Ovary (tissue), 9 donors: ENCODE data around the gene PARD3. TPM values are rescaled to one million over a fixed set of nuclear protein-coding genes. Genes with fewer than 3 reads are reported as not detected.

ENCODE experiments used
- DNase-seq, 5 donors: peaks; one replicate each; pipeline ENCODE4 v3.0.0-alpha.2; 2019 to 2020
- H3K27ac ChIP-seq, 2 donors: fragments of 200-600 bp; one replicate each; pipeline versions ENCODE4 v1.5.1 to v1.8.0; 2019 to 2022
- H3K27me3 ChIP-seq: fragments of 200-600 bp; one replicate; pipeline ENCODE4 v1.8.0; 2022
- H3K36me3 ChIP-seq: fragments of 200-600 bp; sonication (generic); one replicate; pipeline ENCODE4 v1.5.1; 2019
- H3K4me1 ChIP-seq: one replicate; pipeline ENCODE4 v1.8.1; 2013; ENCODE audit warnings: mild to moderate bottlenecking, moderate library complexity; ENCODE audit not compliant: insufficient read depth
- H3K4me3 ChIP-seq: fragments of 200-600 bp; sonication (generic); one replicate; pipeline ENCODE4 v1.5.1; 2017
- H3K9me3 ChIP-seq, 2 donors: fragments of 200-600 bp in 1 of 2; sonication (generic) in 1 of 2; one replicate each; pipeline versions ENCODE4 v1.5.1 to v1.8.1; 2013 to 2019; ENCODE audit warnings: mild to moderate bottlenecking in 1 of 2, moderate library complexity in 1 of 2
- CTCF ChIP-seq, 3 donors: fragments of 450-650 bp in 2 of 3; fragments of 200-600 bp in 1 of 3; IDR thresholded peaks; one replicate each; pipeline versions ENCODE4 v1.5.1 to v1.8.0; 2016 to 2022; ENCODE audit warnings: antibody characterized with exemption in 3 of 3, mild to moderate bottlenecking in 1 of 3
- EP300 ChIP-seq: sonication (generic); formaldehyde crosslinking; IDR thresholded peaks from one replicate; pipeline ENCODE4 v1.6.1; 2017; ENCODE audit warnings: antibody characterized with exemption
- POLR2A ChIP-seq: fragments of 450-650 bp; IDR thresholded peaks from one replicate; pipeline ENCODE4 v1.6.1; 2017; ENCODE audit warnings: antibody characterized with exemption, mild to moderate bottlenecking, moderate library complexity
- WGBS, 3 donors: extraction: QIAGEN DNeasy Blood & Tissue Kit in 1 of 3; methylation state at CpG; one replicate each; pipeline versions ENCODE4 v1.1.5 to v1.1.7; 2013 to 2017; 5-methylcytosine and 5-hydroxymethylcytosine counted together
- intact Hi-C, 4 donors: fragments of 100-400 bp; cut with DNase I; formaldehyde crosslinking; loops; one replicate each; pipeline versions ENCODE4 v1.11.0 to v1.15.1; 2022 to 2023
- polyA plus RNA-seq, 2 donors: library from polyadenylated mRNA; stranded (reverse); fragments of 200-250 nt in 1 of 2; fragments of 350-450 nt in 1 of 2; fragmentation: Illumina TruSeq in 1 of 2; extraction: RNeasy Lipid Tissue Mini Kit (QIAGEN cat#74804) in 1 of 2; gene quantifications; one replicate each; pipeline ENCODE4 v1.2.3, GENCODE V29; 2013 to 2014
- total RNA-seq, 7 donors: library from RNA; depleted of rRNA in 2 of 7; stranded (reverse); fragments of >200 nt in 2 of 7; fragmentation: NEBNext Ultra II Directional in 3 of 7; extraction: Animal tissue kit (Norgen Biotek cat#: 25700) in 3 of 7; gene quantifications; one replicate each; pipeline versions ENCODE4 v1.1.0 to v1.2.4, GENCODE V29; 2016 to 2023
- donor health status: DM: no; HTN: no; CAD: no; lungs with moderate emphysema.
- donor health status: DM: no; HTN: no; CAD: no.
- donor health status: Bipolar disorder and iron deficiency.
- donor health status: DM: yes; HTN: yes; CAD: no.
- donor health status: DM: no; HTN: no; CAD: no.
- donor health status: DM: yes; HTN: yes; CAD: no.

The PARD3 gene
- total and polyA plus RNA-seq, 9 donors: 31.8 to 92.3 (median 67.1) TPM

- H3K27me3 ChIP-seq: no peaks in the 10 kb centered on the region
- intact Hi-C loops: no loop called here
- no peaks in the 10 kb centered on the region for H3K36me3 ChIP-seq
- H3K4me3 ChIP-seq: no peak overlapping the region
- 73 to 84% (median 81%) methylated on average over 5 of the region's 5 CpGs for WGBS, 3 donors
- H3K9me3 ChIP-seq: no peaks in the 10 kb centered on the region
- no peak for DNase-seq
- no peak for TF ChIP-seq POLR2A
- TF ChIP-seq CTCF (IDR thresholded peaks at IDR 0.05): no peak
- TF ChIP-seq EP300: no peak
- no peak overlapping the region for H3K27ac ChIP-seq
- H3K4me1 ChIP-seq: peaks cover 12% of the 10 kb centered on the region
These were observed 52.3 kb downstream of the PARD3 start for GRCh38 chr10:34762603-34763299.

- H3K4me1 ChIP-seq: peaks cover 12% of the 10 kb centered on the region
- intact Hi-C loops: no loop called here
- DNase-seq: no peak
These were observed 52.9 kb downstream of the PARD3 start for GRCh38 chr10:34762156-34762555.

GRCh38 chr10:34761453-34761852, 53.6 kb downstream of the PARD3 start:
- TF ChIP-seq POLR2A (no peak), EP300 (no peak), CTCF (IDR thresholded peaks at IDR 0.05) (no peak)
- Histone ChIP-seq H3K27ac (no peak overlapping the region), H3K9me3 (no peaks in the 10 kb centered on the region), H3K4me3 (no peak overlapping the region), H3K27me3 (no peaks in the 10 kb centered on the region), H3K4me1 (peaks cover 12% of the 10 kb centered on the region), H3K36me3 (no peaks in the 10 kb centered on the region)
- 19 to 29% (median 28%) methylated on average over 1 of the region's 1 CpG for WGBS, 3 donors
- intact Hi-C loops: no loop called here
- DNase-seq: no peak

More at GRCh38 chr10:34762156-34762555, 52.9 kb downstream of the PARD3 start:
- no peaks in the 10 kb centered on the region for H3K9me3 ChIP-seq
- TF ChIP-seq CTCF (IDR thresholded peaks at IDR 0.05): no peak
- no peak for TF ChIP-seq EP300
- no peak for TF ChIP-seq POLR2A
- H3K27me3 ChIP-seq: no peaks in the 10 kb centered on the region
- no peak overlapping the region for H3K4me3 ChIP-seq
- WGBS, 3 donors: 94 to 99% (median 99%) methylated on average over 3 of the region's 3 CpGs
- no peak overlapping the region for H3K27ac ChIP-seq
- no peaks in the 10 kb centered on the region for H3K36me3 ChIP-seq

GRCh38 chr10:34760606-34761005, 54.5 kb downstream of the PARD3 start:
- no peak overlapping the region for H3K27ac ChIP-seq
- H3K4me3 ChIP-seq: no peak overlapping the region
- intact Hi-C loops: no loop called here
- no peaks in the 10 kb centered on the region for H3K9me3 ChIP-seq
- 89 to 97% (median 96%) methylated on average over 1 of the region's 1 CpG for WGBS, 3 donors
- TF ChIP-seq EP300 (no peak), POLR2A (no peak), CTCF (IDR thresholded peaks at IDR 0.05) (no peak)
- no peaks in the 10 kb centered on the region for H3K27me3 ChIP-seq
- no peaks in the 10 kb centered on the region for H3K36me3 ChIP-seq
- peaks cover 11% of the 10 kb centered on the region for H3K4me1 ChIP-seq
- no peak for DNase-seq
